Measurements from ENCODE around the gene TCF7L2. TPM values are rescaled to one million over a fixed set of nuclear protein-coding genes. Genes with fewer than 3 reads are reported as not detected.

The TCF7L2 gene
- total and polyA plus RNA-seq, 8 donors, result 6.7 to 179 (median 61.7) TPM

DNA sequence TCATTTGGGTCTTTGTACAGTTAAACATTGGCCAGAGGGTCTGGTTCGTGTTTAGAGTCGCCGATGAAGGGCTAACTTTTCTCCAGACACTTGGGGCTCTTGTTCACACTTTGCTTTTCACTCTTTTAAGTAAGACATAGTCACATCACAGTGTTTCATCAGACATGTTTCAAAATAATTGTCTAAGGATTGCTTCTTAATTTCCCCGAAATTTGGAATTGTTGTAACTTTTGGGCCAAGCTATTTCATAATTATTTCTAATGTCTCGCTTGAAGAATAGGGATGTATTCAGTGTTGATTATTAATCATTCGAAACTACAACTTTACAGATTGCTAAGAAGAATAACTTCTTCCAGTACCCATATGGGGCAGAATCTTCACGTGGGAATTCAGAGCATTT is 92.8 kb downstream of the TCF7L2 start:
- TF ChIP-seq CTCF (IDR thresholded peaks at IDR 0.05) (no peak), POLR2A (IDR thresholded peaks at IDR 0.05) (no peak), EP300 (IDR thresholded peaks at IDR 0.05) (no peak), POLR2AphosphoS5 (IDR thresholded peaks at IDR 0.05) (no peak)
- intact Hi-C loops (cut with DNase I; ENCODE audit: low total_unique reads), result no loop called here

GRCh38 chr10:113044016-113044755 is 94.1 kb downstream of the TCF7L2 start:
- peaks cover 0 to 14% (median 2%) of the 10 kb centered on the region in 4 donors for H3K36me3 ChIP-seq
- H3K27me3 ChIP-seq, result no peaks in the 10 kb centered on the region
- H3K27ac ChIP-seq, result peak overlapping the region in 1 of 5 donors; percentile 30
- intact Hi-C loops (cut with DNase I; ENCODE audit: low total_unique reads), result no loop called here
- DNase-seq, result no peak
- 90 to 96% (median 93%) methylated on average over 12 of the region's 12 CpGs for WGBS, 5 donors
- TF ChIP-seq EP300 (IDR thresholded peaks at IDR 0.05) (no peak), CTCF (IDR thresholded peaks at IDR 0.05) (no peak), POLR2A (IDR thresholded peaks at IDR 0.05) (no peak), POLR2AphosphoS5 (IDR thresholded peaks at IDR 0.05) (no peak)
- no peaks in the 10 kb centered on the region for H3K9me3 ChIP-seq
- no peak overlapping the region for H3K4me3 ChIP-seq
- H3K4me1 ChIP-seq, result peaks cover 23 to 83% (median 51%) of the 10 kb centered on the region in 4 donors

More for the DNA sequence above, 92.8 kb downstream of the TCF7L2 start:
- H3K36me3 ChIP-seq, result peaks cover 0 to 14% (median 2%) of the 10 kb centered on the region in 4 donors
- no peak overlapping the region for H3K4me3 ChIP-seq
- no peak for DNase-seq
- no peak overlapping the region for H3K27ac ChIP-seq
- H3K4me1 ChIP-seq, result peaks cover 14 to 70% (median 43%) of the 10 kb centered on the region in 4 donors
- no peaks in the 10 kb centered on the region for H3K9me3 ChIP-seq
- 71 to 83% (median 81%) methylated on average over 7 of the region's 7 CpGs for WGBS, 5 donors
- no peaks in the 10 kb centered on the region for H3K27me3 ChIP-seq

DNA sequence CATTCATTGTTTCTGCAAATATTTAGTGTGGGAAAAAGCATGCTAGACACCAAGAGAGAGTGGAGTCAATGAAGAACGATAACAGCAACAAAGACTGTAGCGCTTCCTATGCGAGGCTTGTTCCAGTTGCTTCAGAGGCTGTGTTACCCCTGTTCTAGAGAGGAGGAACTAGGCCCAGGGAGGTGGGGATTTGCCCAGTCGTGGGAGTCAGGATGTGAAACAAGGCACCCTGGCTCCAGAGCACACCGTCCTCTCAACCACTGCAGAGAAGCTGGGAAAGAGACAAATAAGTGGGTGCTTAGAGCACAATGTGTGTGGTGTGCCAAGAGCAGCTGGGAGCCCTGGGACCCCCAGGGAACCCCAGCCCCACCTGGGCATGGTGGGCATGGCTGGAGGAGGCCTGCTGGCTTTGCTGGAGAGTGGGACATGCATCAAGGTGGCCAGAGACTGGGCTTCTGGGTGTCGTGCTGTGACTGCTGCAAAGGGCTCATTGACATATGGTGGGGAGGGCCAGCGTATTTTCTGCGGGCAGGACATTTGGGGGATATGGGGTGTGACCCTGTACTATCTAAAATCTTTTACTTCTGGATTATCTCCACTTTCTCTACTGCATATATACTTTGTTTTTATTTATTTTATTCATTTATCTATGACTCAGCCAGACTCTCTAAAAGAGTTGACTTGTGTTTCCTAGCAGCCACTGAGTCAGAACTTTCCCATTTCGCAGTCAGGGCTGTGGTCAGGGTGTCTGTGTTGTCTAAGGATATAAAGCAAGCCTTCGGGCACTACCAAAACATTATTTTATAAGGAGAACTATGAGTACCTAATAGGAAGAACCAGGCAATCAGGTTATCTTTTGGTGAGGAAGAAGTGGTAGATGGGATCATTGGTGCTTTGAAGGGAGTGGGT is 95.4 kb downstream of the TCF7L2 start:
- TF ChIP-seq EP300 (IDR thresholded peaks at IDR 0.05), result no peak
- TF ChIP-seq POLR2AphosphoS5 (IDR thresholded peaks at IDR 0.05), result peak in 1 of 3 donors; percentile 18
- Histone ChIP-seq H3K9me3 (no peaks in the 10 kb centered on the region), H3K4me1 (peaks cover 23 to 94% (median 53%) of the 10 kb centered on the region in 4 donors), H3K4me3 (no peak overlapping the region), H3K27ac (peak overlapping the region in 3 of 5 donors; percentile 4 to 46 (median 19)), H3K27me3 (no peaks in the 10 kb centered on the region), H3K36me3 (peaks cover 0 to 14% (median 0%) of the 10 kb centered on the region in 4 donors)
- intact Hi-C loops (cut with DNase I; ENCODE audit: low total_unique reads), result no loop called here
- no peak for DNase-seq
- 73 to 78% (median 74%) methylated on average over 10 of the region's 10 CpGs for WGBS, 5 donors

GRCh38 chr10:113047151-113047550 is 97.1 kb downstream of the TCF7L2 start:
- WGBS, 5 donors, result 52 to 66% (median 60%) methylated on average over 4 of the region's 4 CpGs
- Histone ChIP-seq H3K4me3 (no peak overlapping the region), H3K36me3 (peaks cover 0 to 3% (median 0%) of the 10 kb centered on the region in 4 donors), H3K27ac (peak overlapping the region in 4 of 5 donors; percentile 31 to 70 (median 60)), H3K27me3 (no peaks in the 10 kb centered on the region), H3K9me3 (no peaks in the 10 kb centered on the region), H3K4me1 (peaks cover 23 to 99% (median 59%) of the 10 kb centered on the region in 4 donors)
- DNase-seq, result no peak
- intact Hi-C loops (cut with DNase I; ENCODE audit: low total_unique reads), result no loop called here
- no peak for TF ChIP-seq EP300 (IDR thresholded peaks at IDR 0.05)
- no peak for TF ChIP-seq POLR2A (IDR thresholded peaks at IDR 0.05)
- no peak for TF ChIP-seq POLR2AphosphoS5 (IDR thresholded peaks at IDR 0.05)
- no peak for TF ChIP-seq CTCF (IDR thresholded peaks at IDR 0.05)

All from stomach (tissue), 9 donors.